ENCODE data around the gene DNAJC6.
"Not testable (repeated sequence)": the region's sequence is repeated elsewhere in the genome, so short reads cannot be mapped to it uniquely, and the experiment has no call there.

The DNAJC6 gene

GRCh38 chr1:65435987-65436386 lies 126.6 kb downstream of the DNAJC6 start:
- DNase-seq, result no peak

- DNase-seq, result no peak
These were observed 128.3 kb downstream of the DNAJC6 start for GRCh38 chr1:65437616-65438015.

GRCh38 chr1:65440322-65440900 lies 131.1 kb downstream of the DNAJC6 start:
- DNase-seq, result no peak

- DNase-seq, result no peak
These were observed 131.6 kb downstream of the DNAJC6 start for GRCh38 chr1:65440915-65441314.

- no peak for DNase-seq
These were observed 132.1 kb downstream of the DNAJC6 start for GRCh38 chr1:65441464-65441863.

- no peak for DNase-seq
These were observed 133.1 kb downstream of the DNAJC6 start for GRCh38 chr1:65442442-65442841.

GRCh38 chr1:65443647-65444046 lies 134.3 kb downstream of the DNAJC6 start:
- no peak for DNase-seq

- DNase-seq, result no peak
These were observed 134.8 kb downstream of the DNAJC6 start for GRCh38 chr1:65444128-65444640.

GRCh38 chr1:65445837-65446236 lies 136.5 kb downstream of the DNAJC6 start:
- no peak for DNase-seq

- DNase-seq, result no peak
These were observed 140.0 kb downstream of the DNAJC6 start for GRCh38 chr1:65449214-65449823.

GRCh38 chr1:65455678-65456077 lies 146.3 kb downstream of the DNAJC6 start:
- not testable (repeated sequence) for DNase-seq

- no peak for DNase-seq
These were observed 147.1 kb downstream of the DNAJC6 start for GRCh38 chr1:65456481-65456880.

- no peak for DNase-seq
These were observed 148.5 kb downstream of the DNAJC6 start for GRCh38 chr1:65457868-65458267.

- no peak for DNase-seq
These were observed 149.5 kb downstream of the DNAJC6 start for GRCh38 chr1:65458730-65459396.

- no peak for DNase-seq
These were observed 150.0 kb downstream of the DNAJC6 start for GRCh38 chr1:65459397-65459768.
